ENCODE data around the gene CASK. TPM values are rescaled to one million over a fixed set of nuclear protein-coding genes. Genes with fewer than 3 reads are reported as not detected.

The CASK gene
- total and polyA plus RNA-seq, 9 of the 15 experiments (the other 6 are each of a cell fraction or from before 2014, with no cell fraction given) = 1.3 to 7.4 (median 5.2) TPM

GRCh38 chrX:41870719-41871151 is 52.6 kb downstream of the CASK start (continued):
- TF ChIP-seq HMG20B (CRISPR knock-in tag; IDR thresholded peaks at IDR 0.05) = no peak
- no peak for TF ChIP-seq CBX1 (IDR thresholded peaks at IDR 0.05; ENCODE audit: low read depth)
- TF ChIP-seq ZNF140 (CRISPR knock-in tag; IDR thresholded peaks at IDR 0.05) = no peak

- no peaks in the 10 kb centered on the region for H3K4me1 ChIP-seq (replicated peaks in 1 of 2; ENCODE audit: control insufficient read depth in 2 of 2, insufficient read depth in 2 of 2, low read length in 2 of 2)
- FAIRE-seq (no peak), DNase-seq (ENCODE audit: extremely low read depth in 1 of 4, low spot score in 3 of 4) (no peak), ATAC-seq (no peak)
- in situ Hi-C loops (cut with MboI) (no loop called here), intact Hi-C loops (cut with micrococcal nuclease) (no loop called here)
- H3K4me3 ChIP-seq = no peak overlapping the region
- no peaks in the 10 kb centered on the region for H3K27me3 ChIP-seq (ENCODE audit: control insufficient read depth in 2 of 2, insufficient read depth in 2 of 2, low read length in 2 of 2)
- no peak overlapping the region for H2AFZ ChIP-seq (ENCODE audit: low read depth, low read length)
- no peaks in the 10 kb centered on the region for H3K79me2 ChIP-seq (ENCODE audit: control insufficient read depth, insufficient read depth, low read length)
- H3K27ac ChIP-seq (ENCODE audit: extremely low read depth, low read depth, low read length) = no peak overlapping the region
- no peak overlapping the region for H3K4me2 ChIP-seq (ENCODE audit: insufficient read depth, low read length)
- ChIA-PET CTCF (ENCODE audit: low intra/inter-chr PET ratio) (no interaction called here), POLR2A (no interaction called here)
- H3K9me3 ChIP-seq (replicated peaks; ENCODE audit: control insufficient read depth, insufficient read depth, low read depth, low read length) = no peaks in the 10 kb centered on the region
- H3K9me1 ChIP-seq (ENCODE audit: control insufficient read depth, insufficient read depth, low read length) = no peaks in the 10 kb centered on the region
- no peak overlapping the region for H3K9ac ChIP-seq (ENCODE audit: insufficient read depth in 1 of 2, low read depth in 2 of 2, low read length in 2 of 2)
- 13% methylated on average over 3 of the region's 3 CpGs for WGBS (ENCODE audit: insufficient coverage, low coverage, missing lambda C conversion rate)
- no peaks in the 10 kb centered on the region for H4K20me1 ChIP-seq (replicated peaks; ENCODE audit: control insufficient read depth, insufficient read depth, low read length)
- no peaks in the 10 kb centered on the region for H3K36me3 ChIP-seq (ENCODE audit: control insufficient read depth, insufficient read depth, low read length)
- no TSS peak for BruUV-seq (replicated peaks)
- TF ChIP-seq ZBED1 (IDR thresholded peaks at IDR 0.05) (no peak), ZNF436 (CRISPR knock-in tag; IDR thresholded peaks at IDR 0.05) (no peak), ZNF232 (CRISPR knock-in tag; IDR thresholded peaks at IDR 0.05) (no peak), RBM22 (IDR thresholded peaks at IDR 0.05; ENCODE audit: low read depth, low read length, poor library complexity, severe bottlenecking) (no peak), HES1 (IDR thresholded peaks at IDR 0.05; ENCODE audit: low read depth) (no peak), ZFP30 (CRISPR knock-in tag; IDR thresholded peaks at IDR 0.05; ENCODE audit: borderline replicate concordance) (no peak), MNT (conservative IDR thresholded peaks at IDR 0.05) (no peak), ZNF165 (CRISPR knock-in tag; IDR thresholded peaks at IDR 0.05; ENCODE audit: borderline replicate concordance) (no peak), CTCFL (IDR thresholded peaks at IDR 0.05; ENCODE audit: borderline replicate concordance, insufficient read depth, low read depth, low read length, poor library complexity, severe bottlenecking) (no peak), ZNF253 (CRISPR knock-in tag; conservative IDR thresholded peaks at IDR 0.05) (no peak), ZNF282 (CRISPR knock-in tag; IDR thresholded peaks at IDR 0.05) (no peak), RBM15 (IDR thresholded peaks at IDR 0.05; ENCODE audit: insufficient read depth, low read length) (no peak), VEZF1 (CRISPR knock-in tag; IDR thresholded peaks at IDR 0.05) (no peak)
Measured at GRCh38 chrX:41868392-41868977, 54.9 kb downstream of the CASK start.
